ENCODE measurements around the gene TEAD4. TPM values are rescaled to one million over a fixed set of nuclear protein-coding genes. Genes with fewer than 3 reads are reported as not detected.

Gene TEAD4
- total RNA-seq, 1 donor from 2014 or later: 8.8 TPM

- no peak overlapping the region for H3K4me3 Mint-ChIP-seq
- no peaks in the 10 kb centered on the region for H3K27me3 Mint-ChIP-seq (ENCODE audit: insufficient read depth, low read depth)
- H3K9me3 ChIP-seq (ENCODE audit: low read depth): no peaks in the 10 kb centered on the region
- H3K79me2 ChIP-seq (ENCODE audit: low read depth): peaks cover 2% of the 10 kb centered on the region
- no peak overlapping the region for H3K4me3 ChIP-seq
- H4K20me1 ChIP-seq (ENCODE audit: low read depth): peaks cover 1% of the 10 kb centered on the region
- no peak overlapping the region for H3K27ac ChIP-seq
- peaks cover 25% of the 10 kb centered on the region for H3K4me1 Mint-ChIP-seq
- no peak overlapping the region for H3K4me2 ChIP-seq
- no peaks in the 10 kb centered on the region for H3K36me3 ChIP-seq
- H3K27me3 ChIP-seq: peaks cover 2% of the 10 kb centered on the region
- peaks cover 22% of the 10 kb centered on the region for H3F3A ChIP-seq (ENCODE audit: low read depth)
- H3K4me1 ChIP-seq: peaks cover 22% of the 10 kb centered on the region
- no peak overlapping the region for H2AFZ ChIP-seq (replicated peaks)
- no peak overlapping the region for H3K9ac ChIP-seq
- DNase-seq (ENCODE audit: low spot score): no peak
- no peak for TF ChIP-seq EZH2phosphoT487 (IDR thresholded peaks at IDR 0.05)
- no peak for TF ChIP-seq EZH2 (IDR thresholded peaks at IDR 0.05)
- TF ChIP-seq, protein P1, sequence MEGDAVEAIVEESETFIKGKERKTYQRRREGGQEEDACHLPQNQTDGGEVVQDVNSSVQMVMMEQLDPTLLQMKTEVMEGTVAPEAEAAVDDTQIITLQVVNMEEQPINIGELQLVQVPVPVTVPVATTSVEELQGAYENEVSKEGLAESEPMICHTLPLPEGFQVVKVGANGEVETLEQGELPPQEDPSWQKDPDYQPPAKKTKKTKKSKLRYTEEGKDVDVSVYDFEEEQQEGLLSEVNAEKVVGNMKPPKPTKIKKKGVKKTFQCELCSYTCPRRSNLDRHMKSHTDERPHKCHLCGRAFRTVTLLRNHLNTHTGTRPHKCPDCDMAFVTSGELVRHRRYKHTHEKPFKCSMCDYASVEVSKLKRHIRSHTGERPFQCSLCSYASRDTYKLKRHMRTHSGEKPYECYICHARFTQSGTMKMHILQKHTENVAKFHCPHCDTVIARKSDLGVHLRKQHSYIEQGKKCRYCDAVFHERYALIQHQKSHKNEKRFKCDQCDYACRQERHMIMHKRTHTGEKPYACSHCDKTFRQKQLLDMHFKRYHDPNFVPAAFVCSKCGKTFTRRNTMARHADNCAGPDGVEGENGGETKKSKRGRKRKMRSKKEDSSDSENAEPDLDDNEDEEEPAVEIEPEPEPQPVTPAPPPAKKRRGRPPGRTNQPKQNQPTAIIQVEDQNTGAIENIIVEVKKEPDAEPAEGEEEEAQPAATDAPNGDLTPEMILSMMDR (IDR thresholded peaks at IDR 0.05): no peak
- H3K36me3 Mint-ChIP-seq: peaks cover 6% of the 10 kb centered on the region
- H3K9me3 Mint-ChIP-seq: no peaks in the 10 kb centered on the region
- H3K27ac Mint-ChIP-seq: no peak overlapping the region
These were observed 124.2 kb downstream of the TEAD4 start for GRCh38 chr12:3083241-3083920.

DNA sequence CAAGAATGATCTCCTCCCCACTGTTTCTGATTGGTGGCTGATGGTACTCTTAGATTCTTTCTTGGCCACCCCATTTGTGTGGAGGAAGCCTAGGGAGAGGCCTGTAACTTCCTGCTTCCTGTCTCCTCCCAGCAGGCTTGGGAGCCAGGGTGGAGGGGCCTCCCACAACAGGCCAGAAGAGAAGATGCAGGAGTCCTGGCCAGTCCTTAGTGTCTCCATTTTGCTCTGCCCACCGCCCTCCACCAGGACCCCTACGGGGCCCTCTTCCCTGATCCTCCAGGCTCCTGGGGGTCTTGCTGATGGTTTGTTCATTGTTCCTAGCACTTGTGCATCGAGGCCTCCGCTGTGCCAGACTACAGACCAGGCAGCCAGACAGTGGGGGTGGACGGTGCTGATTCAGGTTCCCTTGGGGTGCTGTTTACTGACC, 124.7 kb downstream of the TEAD4 start:
- no peak overlapping the region for H3K4me3 ChIP-seq
- Mint-ChIP-seq H3K27me3 (ENCODE audit: insufficient read depth, low read depth) (no peaks in the 10 kb centered on the region), H3K36me3 (peaks cover 6% of the 10 kb centered on the region), H3K4me3 (no peak overlapping the region), H3K4me1 (peaks cover 25% of the 10 kb centered on the region), H3K9me3 (no peaks in the 10 kb centered on the region), H3K27ac (no peak overlapping the region)
- H3K27ac ChIP-seq: no peak overlapping the region
- H3K79me2 ChIP-seq (ENCODE audit: low read depth): no peaks in the 10 kb centered on the region
- DNase-seq (ENCODE audit: low spot score): no peak
- H2AFZ ChIP-seq (replicated peaks): peak overlapping the region; percentile 9
- no peaks in the 10 kb centered on the region for H3K9me3 ChIP-seq (ENCODE audit: low read depth)
- H3K4me2 ChIP-seq: peak overlapping the region; percentile 64
- peaks cover 21% of the 10 kb centered on the region for H3F3A ChIP-seq (ENCODE audit: low read depth)
- H3K9ac ChIP-seq: no peak overlapping the region
- peaks cover 22% of the 10 kb centered on the region for H3K4me1 ChIP-seq
- no peaks in the 10 kb centered on the region for H4K20me1 ChIP-seq (ENCODE audit: low read depth)
- TF ChIP-seq, protein P1 (IDR thresholded peaks at IDR 0.05): no peak
- TF ChIP-seq EZH2 (IDR thresholded peaks at IDR 0.05): no peak
- TF ChIP-seq EZH2phosphoT487 (IDR thresholded peaks at IDR 0.05): no peak
- no peaks in the 10 kb centered on the region for H3K27me3 ChIP-seq
- no peaks in the 10 kb centered on the region for H3K36me3 ChIP-seq

DNA sequence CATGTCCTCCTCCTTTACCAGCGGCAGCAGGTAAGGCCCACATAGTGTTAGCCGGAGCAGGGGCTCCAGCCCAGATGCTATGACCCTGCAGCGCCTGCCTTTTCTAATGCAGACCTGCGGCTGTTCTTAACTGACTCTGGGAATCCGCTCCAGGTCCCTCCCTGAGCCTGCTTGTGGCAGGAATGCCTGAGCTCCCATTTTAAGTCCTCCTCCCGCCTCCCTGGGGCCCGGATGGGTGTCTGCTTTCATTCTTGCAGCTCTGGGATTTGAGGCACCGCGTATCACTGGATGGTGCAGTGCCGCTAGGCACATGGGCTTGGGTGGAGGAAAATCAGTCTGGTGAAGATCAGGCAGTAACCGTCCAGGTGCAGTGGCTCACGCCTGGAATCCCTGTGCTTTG, 125.5 kb downstream of the TEAD4 start:
- Histone ChIP-seq H3K36me3 (no peaks in the 10 kb centered on the region), H2AFZ (replicated peaks) (peak overlapping the region; percentile 9), H3K4me1 (peaks cover 22% of the 10 kb centered on the region), H3K9me3 (ENCODE audit: low read depth) (no peaks in the 10 kb centered on the region), H3K4me2 (peak overlapping the region; percentile 64), H3K9ac (no peak overlapping the region), H3K27ac (peak overlapping the region; percentile 48), H4K20me1 (ENCODE audit: low read depth) (no peaks in the 10 kb centered on the region), H3F3A (ENCODE audit: low read depth) (peaks cover 21% of the 10 kb centered on the region), H3K27me3 (no peaks in the 10 kb centered on the region), H3K79me2 (ENCODE audit: low read depth) (no peaks in the 10 kb centered on the region), H3K4me3 (no peak overlapping the region)
- no peaks in the 10 kb centered on the region for H3K9me3 Mint-ChIP-seq
- peak; percentile 80 for DNase-seq (ENCODE audit: low spot score)
- H3K36me3 Mint-ChIP-seq: peaks cover 6% of the 10 kb centered on the region
- no peak overlapping the region for H3K4me3 Mint-ChIP-seq
- TF ChIP-seq, protein P1 (IDR thresholded peaks at IDR 0.05): no peak
- no peak for TF ChIP-seq EZH2 (IDR thresholded peaks at IDR 0.05)
- peaks cover 25% of the 10 kb centered on the region for H3K4me1 Mint-ChIP-seq
- H3K27me3 Mint-ChIP-seq (ENCODE audit: insufficient read depth, low read depth): no peaks in the 10 kb centered on the region
- H3K27ac Mint-ChIP-seq: no peak overlapping the region

Measured in neural progenitor cell (in vitro differentiated cells).